Fibroblast of lung (primary cell): ENCODE measurements around the gene ZNF638. TPM values are rescaled to one million over a fixed set of nuclear protein-coding genes. Genes with fewer than 3 reads are reported as not detected.
"Not testable (repeated sequence)": the region's sequence is repeated elsewhere in the genome, so short reads cannot be mapped to it uniquely, and the experiment has no call there.

Experiments used
- DNase-seq, 2 donors: peaks; one replicate each; pipeline versions ENCODE4 v3.0.0 to v3.0.0-alpha.2; 2010; ENCODE audit warnings: low read depth in 2 of 2
- H2AFZ ChIP-seq: 2 replicates; pipeline ENCODE4 v1.5.1; 2012; ENCODE audit warnings: low read length, control low read depth, inconsistent platforms
- H3K27ac ChIP-seq: 2 replicates; pipeline ENCODE4 v1.5.1; 2011; ENCODE audit warnings: low read length, control low read depth; ENCODE audit not compliant: insufficient read depth
- H3K27me3 ChIP-seq: 2 replicates; pipeline ENCODE4 v1.5.1; 2011; ENCODE audit warnings: mild to moderate bottlenecking, low read length; ENCODE audit not compliant: control insufficient read depth, insufficient read depth
- H3K36me3 ChIP-seq: 2 replicates; pipeline ENCODE4 v1.5.1; 2011; ENCODE audit warnings: low read length; ENCODE audit not compliant: control insufficient read depth, insufficient read depth
- H3K4me1 ChIP-seq: 2 replicates; pipeline ENCODE4 v1.5.1; 2011; ENCODE audit warnings: low read length; ENCODE audit not compliant: control insufficient read depth, insufficient read depth; ENCODE audit errors: extremely low read depth
- H3K4me2 ChIP-seq: 2 replicates; pipeline ENCODE4 v1.5.1; 2011; ENCODE audit warnings: low read length, control low read depth; ENCODE audit not compliant: insufficient read depth; ENCODE audit errors: extremely low read depth
- H3K4me3 ChIP-seq, 4 experiments: fragments of 200-600 bp in 1 of 4; sonication (generic) in 1 of 4; replicated peaks in 1 of 4; 2 replicates each; pipeline ENCODE4 v1.5.1; 2011 to 2016; ENCODE audit warnings: low read length in 4 of 4, low read depth in 3 of 4, mild to moderate bottlenecking in 3 of 4, control low read depth in 2 of 4, inconsistent platforms in 1 of 4, mixed read lengths in 1 of 4; ENCODE audit not compliant: insufficient read depth in 1 of 4; ENCODE audit errors: control extremely low read depth in 1 of 4
- H3K79me2 ChIP-seq: 2 replicates; pipeline ENCODE4 v1.5.1; 2012; ENCODE audit warnings: mild to moderate bottlenecking, low read length, inconsistent platforms; ENCODE audit not compliant: control insufficient read depth, insufficient read depth
- H3K9ac ChIP-seq: 2 replicates; pipeline ENCODE4 v1.5.1; 2011; ENCODE audit warnings: mild to moderate bottlenecking, low read length, control low read depth; ENCODE audit not compliant: insufficient read depth
- H3K9me3 ChIP-seq: 2 replicates; pipeline ENCODE4 v1.5.1; 2012; ENCODE audit warnings: low read depth, low read length; ENCODE audit not compliant: control insufficient read depth, insufficient read depth
- H4K20me1 ChIP-seq: 2 replicates; pipeline ENCODE4 v1.5.1; 2011; ENCODE audit warnings: low read length; ENCODE audit not compliant: control insufficient read depth, insufficient read depth; ENCODE audit errors: extremely low read depth
- CTCF ChIP-seq, 2 donors: IDR thresholded peaks in 1 of 2; conservative IDR thresholded peaks in 1 of 2; 1 replicate in 1 of 2; 2 replicates in 1 of 2; pipeline ENCODE4 v1.5.1; 2011 to 2012; ENCODE audit warnings: low read length in 2 of 2, control low read depth in 1 of 2, inconsistent platforms in 1 of 2, low read depth in 1 of 2, mild to moderate bottlenecking in 1 of 2
- EZH2 ChIP-seq: IDR thresholded peaks from 2 replicates; pipeline ENCODE4 v1.5.1; 2012; ENCODE audit warnings: low read length, control low read depth, mild to moderate bottlenecking; ENCODE audit errors: missing control alignments
- polyA plus RNA-seq, 2 donors: library from polyadenylated mRNA; depleted of rRNA in 1 of 2; stranded (reverse) in 1 of 2; unstranded in 1 of 2; fragments of >200 nt; gene quantifications; 2 replicates each; pipeline ENCODE4 v1.2.1, GENCODE V29; 2011 to 2012; ENCODE audit warnings: missing spikeins in 1 of 2
- total RNA-seq: library from RNA; depleted of rRNA; stranded (reverse); fragments of >200 nt; gene quantifications from 2 replicates; pipeline ENCODE4 v1.2.1, GENCODE V29; 2014

Gene ZNF638
- total and polyA plus RNA-seq, 2 donors (not counting 1 experiment from before 2014, with no cell fraction given) = 63.8 to 190 TPM

- Histone ChIP-seq H3K4me1 (no peaks in the 10 kb centered on the region), H3K36me3 (peaks cover 10% of the 10 kb centered on the region), H3K27ac (no peak overlapping the region), H2AFZ (no peak overlapping the region), H3K4me2 (no peak overlapping the region), H3K4me3 (no peak overlapping the region), H3K79me2 (no peaks in the 10 kb centered on the region), H4K20me1 (no peaks in the 10 kb centered on the region), H3K9me3 (no peaks in the 10 kb centered on the region), H3K27me3 (no peaks in the 10 kb centered on the region), H3K9ac (no peak overlapping the region)
- DNase-seq = no peak
- no peak for TF ChIP-seq CTCF (conservative IDR thresholded peaks at IDR 0.05 in 1 of 2, IDR thresholded peaks at IDR 0.05 in 1 of 2; ENCODE audit: low read depth in 1 of 2, low read length in 2 of 2)
- no peak for TF ChIP-seq EZH2
Measured at GRCh38 chr2:71428472-71429383, 97.1 kb downstream of the ZNF638 start.

- not testable (repeated sequence) for H3K79me2 ChIP-seq, H3K4me3 ChIP-seq, H4K20me1 ChIP-seq, H3K4me2 ChIP-seq, H3K36me3 ChIP-seq, H3K4me1 ChIP-seq, H3K9me3 ChIP-seq, H3K27me3 ChIP-seq, H3K9ac ChIP-seq, H3K27ac ChIP-seq, DNase-seq, H2AFZ ChIP-seq
Measured at GRCh38 chr2:71445142-71445541, 113.6 kb downstream of the ZNF638 start.

GRCh38 chr2:71446505-71446904 is 114.9 kb downstream of the ZNF638 start:
- H4K20me1 ChIP-seq = no peaks in the 10 kb centered on the region
- no peak overlapping the region for H3K4me2 ChIP-seq
- no peak for DNase-seq
- H3K4me1 ChIP-seq = no peaks in the 10 kb centered on the region
- H3K27me3 ChIP-seq = peaks cover 1% of the 10 kb centered on the region
- no peaks in the 10 kb centered on the region for H3K79me2 ChIP-seq
- no peaks in the 10 kb centered on the region for H3K9me3 ChIP-seq
- no peaks in the 10 kb centered on the region for H3K36me3 ChIP-seq
- no peak overlapping the region for H3K27ac ChIP-seq
- no peak overlapping the region for H3K9ac ChIP-seq
- H3K4me3 ChIP-seq = no peak overlapping the region
- no peak for TF ChIP-seq CTCF (conservative IDR thresholded peaks at IDR 0.05 in 1 of 2, IDR thresholded peaks at IDR 0.05 in 1 of 2; ENCODE audit: low read depth in 1 of 2, low read length in 2 of 2)
- no peak for TF ChIP-seq EZH2
- no peak overlapping the region for H2AFZ ChIP-seq
